ENCODE measurements around the gene USP36. TPM values are rescaled to one million over a fixed set of nuclear protein-coding genes. Genes with fewer than 3 reads are reported as not detected.

The USP36 gene
- total RNA-seq, 1 experiment from 2014 or later = 113 TPM

DNA sequence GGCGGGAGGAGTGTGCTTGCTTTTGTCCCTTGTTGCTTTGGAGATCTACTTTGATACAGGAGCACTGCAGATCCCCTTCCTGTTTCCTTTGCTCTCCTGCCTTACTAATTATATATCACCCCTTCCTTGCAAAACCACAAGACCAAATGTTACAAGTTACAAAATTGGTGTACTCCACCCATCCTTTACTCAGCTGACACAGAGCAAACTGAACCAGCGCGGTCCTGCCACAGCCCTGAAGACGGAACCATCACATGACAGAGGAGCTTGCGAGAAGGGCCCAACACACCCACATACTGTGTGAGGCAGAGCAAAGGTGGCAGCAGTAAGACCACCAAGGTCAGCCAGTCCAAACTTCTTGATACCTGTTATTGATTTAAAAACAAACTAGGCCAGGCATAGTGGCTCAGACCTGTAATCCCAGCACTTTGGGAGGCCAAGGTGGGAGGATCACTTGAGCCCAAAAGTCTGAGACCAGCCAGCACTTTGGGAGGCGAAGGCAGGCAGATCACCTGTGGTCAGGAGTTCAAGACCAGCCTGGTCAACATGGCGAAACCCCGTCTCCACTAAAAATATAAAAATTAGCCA lies 91.8 kb downstream of the USP36 start:
- H3K27ac ChIP-seq (ENCODE audit: low read length) = no peak overlapping the region
- H3K4me3 ChIP-seq (ENCODE audit: low read depth in 2 of 2, low read length in 2 of 2) = no peak overlapping the region
- ATAC-seq = no peak
- BruUV-seq (replicated peaks) = no TSS peak
- in situ Hi-C loops (cut with HindIII; ENCODE audit: low pct_unique_long_range_greater_than_20kb, low sequenced_read_pairs) (no loop called here), intact Hi-C loops (cut with micrococcal nuclease; ENCODE audit: unreplicated experiment) (no loop called here)
- H3K4me1 ChIP-seq (ENCODE audit: control insufficient read depth, insufficient read depth, low read length) = peaks cover 6% of the 10 kb centered on the region; the same call in 1 of the 2 replicates
- TF ChIP-seq SIN3A (IDR thresholded peaks at IDR 0.05; ENCODE audit: borderline replicate concordance, insufficient read depth, low read depth, low read length) (no peak), POLR2AphosphoS5 (IDR thresholded peaks at IDR 0.05; ENCODE audit: low read depth, low read length) (no peak), TCF7L2 (IDR thresholded peaks at IDR 0.05; ENCODE audit: low read depth, low read length) (no peak)
- TF ChIP-seq, protein P1, sequence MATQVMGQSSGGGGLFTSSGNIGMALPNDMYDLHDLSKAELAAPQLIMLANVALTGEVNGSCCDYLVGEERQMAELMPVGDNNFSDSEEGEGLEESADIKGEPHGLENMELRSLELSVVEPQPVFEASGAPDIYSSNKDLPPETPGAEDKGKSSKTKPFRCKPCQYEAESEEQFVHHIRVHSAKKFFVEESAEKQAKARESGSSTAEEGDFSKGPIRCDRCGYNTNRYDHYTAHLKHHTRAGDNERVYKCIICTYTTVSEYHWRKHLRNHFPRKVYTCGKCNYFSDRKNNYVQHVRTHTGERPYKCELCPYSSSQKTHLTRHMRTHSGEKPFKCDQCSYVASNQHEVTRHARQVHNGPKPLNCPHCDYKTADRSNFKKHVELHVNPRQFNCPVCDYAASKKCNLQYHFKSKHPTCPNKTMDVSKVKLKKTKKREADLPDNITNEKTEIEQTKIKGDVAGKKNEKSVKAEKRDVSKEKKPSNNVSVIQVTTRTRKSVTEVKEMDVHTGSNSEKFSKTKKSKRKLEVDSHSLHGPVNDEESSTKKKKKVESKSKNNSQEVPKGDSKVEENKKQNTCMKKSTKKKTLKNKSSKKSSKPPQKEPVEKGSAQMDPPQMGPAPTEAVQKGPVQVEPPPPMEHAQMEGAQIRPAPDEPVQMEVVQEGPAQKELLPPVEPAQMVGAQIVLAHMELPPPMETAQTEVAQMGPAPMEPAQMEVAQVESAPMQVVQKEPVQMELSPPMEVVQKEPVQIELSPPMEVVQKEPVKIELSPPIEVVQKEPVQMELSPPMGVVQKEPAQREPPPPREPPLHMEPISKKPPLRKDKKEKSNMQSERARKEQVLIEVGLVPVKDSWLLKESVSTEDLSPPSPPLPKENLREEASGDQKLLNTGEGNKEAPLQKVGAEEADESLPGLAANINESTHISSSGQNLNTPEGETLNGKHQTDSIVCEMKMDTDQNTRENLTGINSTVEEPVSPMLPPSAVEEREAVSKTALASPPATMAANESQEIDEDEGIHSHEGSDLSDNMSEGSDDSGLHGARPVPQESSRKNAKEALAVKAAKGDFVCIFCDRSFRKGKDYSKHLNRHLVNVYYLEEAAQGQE (IDR thresholded peaks at IDR 0.05; ENCODE audit: insufficient read depth in 1 of 2, low read depth in 2 of 2, low read length in 1 of 2) = no peak
- TF ChIP-seq, protein P2, sequence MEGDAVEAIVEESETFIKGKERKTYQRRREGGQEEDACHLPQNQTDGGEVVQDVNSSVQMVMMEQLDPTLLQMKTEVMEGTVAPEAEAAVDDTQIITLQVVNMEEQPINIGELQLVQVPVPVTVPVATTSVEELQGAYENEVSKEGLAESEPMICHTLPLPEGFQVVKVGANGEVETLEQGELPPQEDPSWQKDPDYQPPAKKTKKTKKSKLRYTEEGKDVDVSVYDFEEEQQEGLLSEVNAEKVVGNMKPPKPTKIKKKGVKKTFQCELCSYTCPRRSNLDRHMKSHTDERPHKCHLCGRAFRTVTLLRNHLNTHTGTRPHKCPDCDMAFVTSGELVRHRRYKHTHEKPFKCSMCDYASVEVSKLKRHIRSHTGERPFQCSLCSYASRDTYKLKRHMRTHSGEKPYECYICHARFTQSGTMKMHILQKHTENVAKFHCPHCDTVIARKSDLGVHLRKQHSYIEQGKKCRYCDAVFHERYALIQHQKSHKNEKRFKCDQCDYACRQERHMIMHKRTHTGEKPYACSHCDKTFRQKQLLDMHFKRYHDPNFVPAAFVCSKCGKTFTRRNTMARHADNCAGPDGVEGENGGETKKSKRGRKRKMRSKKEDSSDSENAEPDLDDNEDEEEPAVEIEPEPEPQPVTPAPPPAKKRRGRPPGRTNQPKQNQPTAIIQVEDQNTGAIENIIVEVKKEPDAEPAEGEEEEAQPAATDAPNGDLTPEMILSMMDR (IDR thresholded peaks at IDR 0.05) = no peak
- DNase-seq (ENCODE audit: low read depth, low spot score) = no peak
- CTCF ChIA-PET = interaction anchor here (0.8 kb wide), 1 partner anchor 63 kb away, joined by 5 read pairs; no protein-coding TSS in a partner anchor
- POLR2A ChIA-PET = no interaction called here
- H3K36me3 ChIP-seq (ENCODE audit: control insufficient read depth, insufficient read depth, low read length) = no peaks in the 10 kb centered on the region
- no peaks in the 10 kb centered on the region for H3K27me3 ChIP-seq (ENCODE audit: control insufficient read depth, insufficient read depth, low read length)
- no peaks in the 10 kb centered on the region for H3K9me3 ChIP-seq (ENCODE audit: control insufficient read depth, insufficient read depth, low read depth, low read length)

- Histone ChIP-seq H3K27me3 (ENCODE audit: control insufficient read depth, insufficient read depth, low read length) (no peaks in the 10 kb centered on the region), H3K4me3 (ENCODE audit: low read depth in 2 of 2, low read length in 2 of 2) (no peak overlapping the region), H3K36me3 (ENCODE audit: control insufficient read depth, insufficient read depth, low read length) (no peaks in the 10 kb centered on the region), H3K9me3 (ENCODE audit: control insufficient read depth, insufficient read depth, low read depth, low read length) (no peaks in the 10 kb centered on the region), H3K27ac (ENCODE audit: low read length) (no peak overlapping the region), H3K4me1 (ENCODE audit: control insufficient read depth, insufficient read depth, low read length) (peaks cover 4% of the 10 kb centered on the region; the same call in 1 of the 2 replicates)
- DNase-seq (ENCODE audit: low read depth, low spot score) = no peak
- in situ Hi-C loops (cut with HindIII; ENCODE audit: low pct_unique_long_range_greater_than_20kb, low sequenced_read_pairs) = no loop called here
- ChIA-PET POLR2A (no interaction called here), CTCF (no interaction called here)
- ATAC-seq = no peak
- TF ChIP-seq SIN3A (IDR thresholded peaks at IDR 0.05; ENCODE audit: borderline replicate concordance, insufficient read depth, low read depth, low read length) (no peak), TCF7L2 (IDR thresholded peaks at IDR 0.05; ENCODE audit: low read depth, low read length) (no peak), POLR2AphosphoS5 (IDR thresholded peaks at IDR 0.05; ENCODE audit: low read depth, low read length) (no peak)
- TF ChIP-seq, protein P1 (IDR thresholded peaks at IDR 0.05; ENCODE audit: insufficient read depth in 1 of 2, low read depth in 2 of 2, low read length in 1 of 2) = no peak
- TF ChIP-seq, protein P2 (IDR thresholded peaks at IDR 0.05) = no peak
- BruUV-seq (replicated peaks) = no TSS peak
- intact Hi-C loops (cut with micrococcal nuclease; ENCODE audit: unreplicated experiment) = no loop called here
These were observed 92.4 kb downstream of the USP36 start for GRCh38 chr17:78748048-78748729.
